IMR-90 (cell line): ENCODE results near the gene OR1J1. TPM values are rescaled to one million over a fixed set of nuclear protein-coding genes. Genes with fewer than 3 reads are reported as not detected.

ENCODE experiments used
- ATAC-seq: fragments of 200-7000 bp; cut with Tn5 transposase; 2 replicates; pipeline ENCODE4 v1.9.1; 2020; ENCODE audit warnings: low read depth, mild to moderate bottlenecking, moderate library complexity
- BruUV-seq: library from RNA; stranded (reverse); fragments of 400-500 nt; replicated peaks from 2 replicates; lab custom pipeline; 2021; lab: Mats Ljungman, UMichigan
- CTCF ChIA-PET: fragments of 300-600 bp; formaldehyde crosslinking; extraction: SDS; loops from one replicate; lab custom pipeline; 2021; ENCODE audit warnings: antibody characterized with exemption; lab: Yijun Ruan, JAX
- POLR2A ChIA-PET: fragments of 300-600 bp; sonication (Branson Sonifier 250); formaldehyde crosslinking; loops from one replicate; lab custom pipeline; 2022; ENCODE audit warnings: antibody characterized with exemption; ENCODE audit not compliant: unreplicated experiment; lab: Charles Lee
- DNase-seq: peaks from one replicate; pipeline ENCODE4 v3.0.0; 2013
- H2AFZ ChIP-seq: replicated peaks from 2 replicates; pipeline ENCODE3; 2013; ENCODE audit warnings: low read length, mild to moderate bottlenecking; ENCODE audit not compliant: poor library complexity
- H2AK5ac ChIP-seq: 2 replicates; pipeline ENCODE4 v1.6.1; 2013; ENCODE audit warnings: low read depth, low read length, inconsistent platforms
- H2AK9ac ChIP-seq: replicated peaks from 2 replicates; pipeline ENCODE3; 2013; ENCODE audit warnings: mild to moderate bottlenecking, low read depth, low read length, moderate library complexity; ENCODE audit not compliant: poor library complexity
- H2BK120ac ChIP-seq: 2 replicates; pipeline ENCODE4 v1.6.1; 2013; ENCODE audit warnings: low read depth, low read length, inconsistent platforms
- H2BK15ac ChIP-seq: 3 replicates; pipeline ENCODE4 v1.6.1; 2013; ENCODE audit warnings: low read depth, low read length, inconsistent platforms
- H2BK20ac ChIP-seq: 2 replicates; pipeline ENCODE4 v1.6.1; 2013; ENCODE audit warnings: low read depth, mild to moderate bottlenecking, inconsistent platforms, low read length, moderate library complexity
- H2BK5ac ChIP-seq: 2 replicates; pipeline ENCODE4 v1.6.1; 2013; ENCODE audit warnings: mild to moderate bottlenecking, low read depth, low read length, inconsistent platforms; ENCODE audit not compliant: poor library complexity, severe bottlenecking
- H3K14ac ChIP-seq: replicated peaks from 2 replicates; pipeline ENCODE4 v1.6.1; 2013; ENCODE audit warnings: low read depth, low read length, inconsistent platforms
- H3K18ac ChIP-seq: 2 replicates; pipeline ENCODE4 v1.6.1; 2013; ENCODE audit warnings: low read depth, low read length, control low read depth
- H3K23ac ChIP-seq: 2 replicates; pipeline ENCODE4 v1.6.1; 2013; ENCODE audit warnings: low read depth, low read length, inconsistent platforms
- H3K27ac ChIP-seq: 2 replicates; pipeline ENCODE4 v1.5.1; 2013; ENCODE audit warnings: mild to moderate bottlenecking, control low read depth, low read length; ENCODE audit not compliant: insufficient read depth
- H3K27me3 ChIP-seq: 2 replicates; pipeline ENCODE4 v1.6.1; 2013; ENCODE audit warnings: low read length; ENCODE audit not compliant: control insufficient read depth, insufficient read depth
- H3K36me3 ChIP-seq: 2 replicates; pipeline ENCODE4 v1.6.1; 2013; ENCODE audit warnings: low read length, mixed read lengths; ENCODE audit not compliant: control insufficient read depth, insufficient read depth
- H3K4ac ChIP-seq: 2 replicates; pipeline ENCODE4 v1.6.1; 2013; ENCODE audit warnings: low read depth, low read length, inconsistent platforms
- H3K4me1 ChIP-seq: 2 replicates; pipeline ENCODE4 v1.6.1; 2013; ENCODE audit warnings: low read length, mixed read lengths; ENCODE audit not compliant: control insufficient read depth, insufficient read depth
- H3K4me2 ChIP-seq: 2 replicates; pipeline ENCODE4 v1.6.1; 2013; ENCODE audit warnings: low read depth, mild to moderate bottlenecking, control low read depth, low read length, moderate library complexity
- H3K4me3 ChIP-seq: 2 replicates; pipeline ENCODE4 v1.5.1; 2013; ENCODE audit warnings: low read depth, mild to moderate bottlenecking, control low read depth, low read length, moderate library complexity; ENCODE audit not compliant: insufficient read depth
- H3K56ac ChIP-seq: 2 replicates; pipeline ENCODE4 v1.6.1; 2013; ENCODE audit warnings: low read length, inconsistent platforms; ENCODE audit not compliant: insufficient read depth; ENCODE audit errors: extremely low read depth
- H3K79me1 ChIP-seq, 2 experiments: 2 replicates each; pipeline ENCODE4 v1.6.1; 2013; ENCODE audit warnings: low read length in 2 of 2, inconsistent platforms in 1 of 2, low read depth in 1 of 2
- H3K9ac ChIP-seq: 2 replicates; pipeline ENCODE4 v1.6.1; 2013; ENCODE audit warnings: low read depth, low read length, control low read depth
- H3K9me1 ChIP-seq: 2 replicates; pipeline ENCODE4 v1.6.1; 2013; ENCODE audit warnings: low read length, inconsistent platforms; ENCODE audit not compliant: insufficient read depth
- H3K9me3 ChIP-seq: 2 replicates; pipeline ENCODE4 v1.6.1; 2013; ENCODE audit warnings: low read length; ENCODE audit not compliant: control insufficient read depth, insufficient read depth
- H4K20me1 ChIP-seq: 2 replicates; pipeline ENCODE4 v1.6.1; 2013; ENCODE audit warnings: low read length, inconsistent platforms; ENCODE audit not compliant: insufficient read depth
- H4K5ac ChIP-seq: 2 replicates; pipeline ENCODE4 v1.6.1; 2013; ENCODE audit warnings: mild to moderate bottlenecking, low read depth, low read length, control low read depth
- H4K8ac ChIP-seq, 2 experiments: 2 replicates each; pipeline ENCODE4 v1.6.1; 2013; ENCODE audit warnings: low read depth in 2 of 2, low read length in 2 of 2, control low read depth in 1 of 2, inconsistent platforms in 1 of 2
- H4K91ac ChIP-seq: 2 replicates; pipeline ENCODE4 v1.6.1; 2013; ENCODE audit warnings: low read depth, low read length, inconsistent platforms; ENCODE audit not compliant: insufficient read depth
- BHLHE40 ChIP-seq: fragments of 150-350 bp; IDR thresholded peaks from 2 replicates; pipeline ENCODE4 v1.6.1; 2016; ENCODE audit warnings: mild to moderate bottlenecking, low read depth, low read length
- CEBPB ChIP-seq: IDR thresholded peaks from 2 replicates; pipeline ENCODE4 v1.6.1; 2012; ENCODE audit warnings: low read depth, low read length, improper control_type of control experiment
- CHD1 ChIP-seq: IDR thresholded peaks from 2 replicates; pipeline ENCODE4 v1.6.1; 2012; ENCODE audit warnings: low read depth, low read length, improper control_type of control experiment
- FOS ChIP-seq: fragments of 150-350 bp; IDR thresholded peaks from 2 replicates; pipeline ENCODE4 v1.6.1; 2016; ENCODE audit warnings: low read depth, low read length
- MAFK ChIP-seq: IDR thresholded peaks from 2 replicates; pipeline ENCODE4 v1.6.1; 2012; ENCODE audit warnings: low read depth, low read length, improper control_type of control experiment
- MAZ ChIP-seq: IDR thresholded peaks from 2 replicates; pipeline ENCODE4 v1.6.1; 2012; ENCODE audit warnings: low read depth, mild to moderate bottlenecking, low read length, improper control_type of control experiment, moderate library complexity, borderline replicate concordance
- MXI1 ChIP-seq: IDR thresholded peaks from 2 replicates; pipeline ENCODE4 v1.6.1; 2012; ENCODE audit warnings: low read depth, mild to moderate bottlenecking, low read length, moderate library complexity, borderline replicate concordance
- NFE2L2 ChIP-seq: fragments of 150-350 bp; IDR thresholded peaks from 2 replicates; pipeline ENCODE4 v1.6.1; 2016; ENCODE audit warnings: low read depth, mild to moderate bottlenecking, low read length
- POLR2A ChIP-seq: IDR thresholded peaks from 2 replicates; pipeline ENCODE4 v1.6.1; 2012; ENCODE audit warnings: mild to moderate bottlenecking, low read depth, low read length
- RAD21 ChIP-seq: IDR thresholded peaks from 2 replicates; pipeline ENCODE4 v1.6.1; 2012; ENCODE audit warnings: low read length, improper control_type of control experiment
- RCOR1 ChIP-seq: IDR thresholded peaks from 2 replicates; pipeline ENCODE4 v1.6.1; 2012; ENCODE audit warnings: mild to moderate bottlenecking, low read length, improper control_type of control experiment; ENCODE audit not compliant: insufficient replicate concordance
- RFX5 ChIP-seq: IDR thresholded peaks from 2 replicates; pipeline ENCODE4 v1.8.0; 2012; ENCODE audit warnings: low read depth, mild to moderate bottlenecking, low read length, moderate library complexity
- SMC3 ChIP-seq: fragments of 150-350 bp; IDR thresholded peaks from 2 replicates; pipeline ENCODE4 v1.6.1; 2016; ENCODE audit warnings: low read depth, mild to moderate bottlenecking, antibody characterized with exemption, low read length, moderate library complexity
- USF2 ChIP-seq: fragments of 150-350 bp; IDR thresholded peaks from 2 replicates; pipeline ENCODE4 v1.6.1; 2017; ENCODE audit warnings: mild to moderate bottlenecking, antibody characterized with exemption, low read length, low read depth
- WGBS, 2 experiments: methylation state at CpG; one replicate each; pipeline versions ENCODE4 v1.1.5 to v1.1.7; 2013; ENCODE audit warnings: missing lambda C conversion rate in 2 of 2; ENCODE audit not compliant: insufficient read length in 1 of 2; ENCODE audit errors: extremely low coverage in 2 of 2; 5-methylcytosine and 5-hydroxymethylcytosine counted together
- dilution Hi-C: fragments of 300-500 bp; cut with HindIII; formaldehyde crosslinking; loops from one replicate; pipeline ENCODE4 v1.14.3; 2018; ENCODE audit warnings: low sequenced_read_pairs; ENCODE audit not compliant: unreplicated experiment
- in situ Hi-C: fragments of 300-500 bp; cut with MboI; formaldehyde crosslinking; loops from 3 replicates; pipeline ENCODE4 v1.14.3; 2019; ENCODE audit warnings: low sequenced_read_pairs, inconsistent platforms, mixed read lengths
- intact Hi-C: fragments of 100-400 bp; cut with micrococcal nuclease; formaldehyde crosslinking; loops from 2 replicates; pipeline ENCODE4 v1.10.0; 2022
- polyA plus RNA-seq, 3 experiments: library from polyadenylated mRNA; depleted of rRNA; stranded (reverse); fragments of >200 nt; gene quantifications; 2 replicates each; pipeline ENCODE4 v1.2.3, GENCODE V29; 2012; ENCODE audit warnings: low replicate concordance in 1 of 3
- total RNA-seq: library from RNA; depleted of rRNA; stranded (reverse); fragments of >200 nt; gene quantifications from 2 replicates; pipeline ENCODE4 v1.2.3, GENCODE V29; 2012
- TF ChIP-seq, protein P1 (sequence below): conservative IDR thresholded peaks from 2 replicates; pipeline ENCODE4 v1.5.1; 2012; ENCODE audit warnings: mild to moderate bottlenecking, low read depth, low read length, improper control_type of control experiment
- TF ChIP-seq, protein P2 (sequence below): fragments of 150-350 bp; IDR thresholded peaks from 2 replicates; pipeline ENCODE4 v1.6.1; 2016; ENCODE audit warnings: low read depth, mild to moderate bottlenecking, low read length, moderate library complexity, borderline replicate concordance

The OR1J1 gene
- total and polyA plus RNA-seq, 2 of the 4 experiments (the other 2 are of a cell fraction) = not detected

GRCh38 chr9:122519376-122519775, 41.6 kb upstream of the OR1J1 start:
- no peak overlapping the region for H3K4me3 ChIP-seq
- H4K5ac ChIP-seq = no peak overlapping the region
- H3K27me3 ChIP-seq = peaks cover 20% of the 10 kb centered on the region
- no peak for ATAC-seq
- no peak overlapping the region for H4K91ac ChIP-seq
- H3K79me1 ChIP-seq = no peaks in the 10 kb centered on the region
- no peak overlapping the region for H2AFZ ChIP-seq
- H2BK5ac ChIP-seq = no peak overlapping the region
- H3K9me1 ChIP-seq = no peaks in the 10 kb centered on the region
- no peak for DNase-seq
- H3K4ac ChIP-seq = no peak overlapping the region
- H3K23ac ChIP-seq = no peak overlapping the region
- H2BK15ac ChIP-seq = no peak overlapping the region
- TF ChIP-seq, protein P1, sequence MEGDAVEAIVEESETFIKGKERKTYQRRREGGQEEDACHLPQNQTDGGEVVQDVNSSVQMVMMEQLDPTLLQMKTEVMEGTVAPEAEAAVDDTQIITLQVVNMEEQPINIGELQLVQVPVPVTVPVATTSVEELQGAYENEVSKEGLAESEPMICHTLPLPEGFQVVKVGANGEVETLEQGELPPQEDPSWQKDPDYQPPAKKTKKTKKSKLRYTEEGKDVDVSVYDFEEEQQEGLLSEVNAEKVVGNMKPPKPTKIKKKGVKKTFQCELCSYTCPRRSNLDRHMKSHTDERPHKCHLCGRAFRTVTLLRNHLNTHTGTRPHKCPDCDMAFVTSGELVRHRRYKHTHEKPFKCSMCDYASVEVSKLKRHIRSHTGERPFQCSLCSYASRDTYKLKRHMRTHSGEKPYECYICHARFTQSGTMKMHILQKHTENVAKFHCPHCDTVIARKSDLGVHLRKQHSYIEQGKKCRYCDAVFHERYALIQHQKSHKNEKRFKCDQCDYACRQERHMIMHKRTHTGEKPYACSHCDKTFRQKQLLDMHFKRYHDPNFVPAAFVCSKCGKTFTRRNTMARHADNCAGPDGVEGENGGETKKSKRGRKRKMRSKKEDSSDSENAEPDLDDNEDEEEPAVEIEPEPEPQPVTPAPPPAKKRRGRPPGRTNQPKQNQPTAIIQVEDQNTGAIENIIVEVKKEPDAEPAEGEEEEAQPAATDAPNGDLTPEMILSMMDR = no peak
- TF ChIP-seq FOS (no peak), RCOR1 (no peak), CEBPB (no peak), USF2 (no peak), RFX5 (no peak), SMC3 (no peak), MAFK (no peak), MAZ (no peak), MXI1 (no peak), RAD21 (no peak), BHLHE40 (no peak), CHD1 (no peak), POLR2A (no peak), NFE2L2 (no peak)
- TF ChIP-seq, protein P2, sequence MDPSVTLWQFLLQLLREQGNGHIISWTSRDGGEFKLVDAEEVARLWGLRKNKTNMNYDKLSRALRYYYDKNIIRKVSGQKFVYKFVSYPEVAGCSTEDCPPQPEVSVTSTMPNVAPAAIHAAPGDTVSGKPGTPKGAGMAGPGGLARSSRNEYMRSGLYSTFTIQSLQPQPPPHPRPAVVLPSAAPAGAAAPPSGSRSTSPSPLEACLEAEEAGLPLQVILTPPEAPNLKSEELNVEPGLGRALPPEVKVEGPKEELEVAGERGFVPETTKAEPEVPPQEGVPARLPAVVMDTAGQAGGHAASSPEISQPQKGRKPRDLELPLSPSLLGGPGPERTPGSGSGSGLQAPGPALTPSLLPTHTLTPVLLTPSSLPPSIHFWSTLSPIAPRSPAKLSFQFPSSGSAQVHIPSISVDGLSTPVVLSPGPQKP = no peak
- no peak overlapping the region for H2BK120ac ChIP-seq
- no peak overlapping the region for H4K8ac ChIP-seq
- H3K4me2 ChIP-seq = no peak overlapping the region
- in situ Hi-C loops (no loop called here), intact Hi-C loops (no loop called here), dilution Hi-C loops (no loop called here)
- H4K20me1 ChIP-seq = no peaks in the 10 kb centered on the region
- BruUV-seq = no TSS peak
- H3K56ac ChIP-seq = no peak overlapping the region
- no peak overlapping the region for H2AK9ac ChIP-seq
- no peak overlapping the region for H2BK20ac ChIP-seq
- H3K18ac ChIP-seq = no peak overlapping the region
- CTCF ChIA-PET = no interaction called here
- POLR2A ChIA-PET = no interaction called here
- no peak overlapping the region for H2AK5ac ChIP-seq
- no peak overlapping the region for H3K14ac ChIP-seq
- H3K4me1 ChIP-seq = no peaks in the 10 kb centered on the region
- H3K9me3 ChIP-seq = no peaks in the 10 kb centered on the region
- no peak overlapping the region for H3K9ac ChIP-seq
- no peak overlapping the region for H3K27ac ChIP-seq
- no peaks in the 10 kb centered on the region for H3K36me3 ChIP-seq
- 67% methylated on average over 1 of the region's 3 CpGs; no CpG with 5 or more reads in 1 of the 2 experiments for WGBS, 2 experiments
